ENCODE measurements around the gene CYLD.

Gene CYLD

DNA sequence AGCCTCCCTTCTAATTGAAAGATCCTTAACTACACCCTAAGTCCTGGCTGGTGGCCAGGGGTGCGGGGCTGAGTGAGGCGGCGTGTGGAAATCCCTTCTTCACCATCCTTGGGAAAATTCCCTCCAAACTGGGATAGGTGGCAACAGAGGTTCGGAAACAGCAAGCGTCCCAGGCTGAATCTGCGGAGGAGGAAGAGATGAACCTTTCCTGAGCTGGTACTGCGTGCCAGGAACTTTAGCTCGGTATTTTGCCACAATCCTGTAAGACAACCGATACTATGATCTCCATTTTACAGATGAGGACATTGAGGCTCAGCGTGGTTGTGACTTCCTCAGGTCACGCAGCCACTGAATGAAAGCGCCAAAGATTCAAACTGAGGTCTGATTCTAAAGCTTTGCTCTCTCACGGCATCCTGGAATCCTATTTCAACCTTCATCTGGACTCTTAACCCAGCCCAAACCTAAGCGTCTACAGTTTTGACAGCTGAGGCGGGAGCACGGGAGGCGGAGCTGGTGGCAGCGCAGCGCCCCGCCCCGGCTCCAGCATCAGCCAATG lies 583 bp upstream of the CYLD start:
- no peak for DNase-seq

DNA sequence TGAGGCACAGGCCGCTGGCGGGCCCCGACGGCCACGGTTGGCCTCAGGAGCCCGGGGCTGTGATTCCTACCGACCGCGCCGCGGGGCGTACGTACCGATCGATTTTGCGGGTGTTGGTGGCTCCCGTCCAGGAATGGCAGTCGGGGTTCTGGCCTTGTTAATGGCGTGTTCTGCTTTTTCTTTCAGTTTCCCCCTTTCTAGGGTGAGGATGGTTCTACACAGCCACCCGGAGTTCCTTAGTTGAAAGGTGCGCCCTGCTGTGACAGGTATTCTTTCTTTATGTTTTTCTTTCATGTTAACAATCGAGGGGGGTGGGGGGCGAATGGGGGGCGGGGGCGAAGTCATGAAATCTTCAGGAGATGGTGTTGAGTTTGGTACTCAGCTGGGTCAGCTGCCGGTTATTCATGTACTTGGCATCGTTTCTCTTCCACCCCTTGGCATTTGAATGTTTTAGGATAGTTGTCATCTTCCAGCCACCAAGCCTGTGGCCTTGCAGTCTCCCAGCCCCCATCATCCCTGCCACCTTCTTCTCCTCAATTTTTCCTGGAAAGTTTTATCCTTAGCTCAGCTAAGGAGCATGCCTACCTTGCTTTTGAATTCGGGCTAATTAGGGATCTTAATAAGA lies 802 bp downstream of the CYLD start:
- DNase-seq, result no peak

DNA sequence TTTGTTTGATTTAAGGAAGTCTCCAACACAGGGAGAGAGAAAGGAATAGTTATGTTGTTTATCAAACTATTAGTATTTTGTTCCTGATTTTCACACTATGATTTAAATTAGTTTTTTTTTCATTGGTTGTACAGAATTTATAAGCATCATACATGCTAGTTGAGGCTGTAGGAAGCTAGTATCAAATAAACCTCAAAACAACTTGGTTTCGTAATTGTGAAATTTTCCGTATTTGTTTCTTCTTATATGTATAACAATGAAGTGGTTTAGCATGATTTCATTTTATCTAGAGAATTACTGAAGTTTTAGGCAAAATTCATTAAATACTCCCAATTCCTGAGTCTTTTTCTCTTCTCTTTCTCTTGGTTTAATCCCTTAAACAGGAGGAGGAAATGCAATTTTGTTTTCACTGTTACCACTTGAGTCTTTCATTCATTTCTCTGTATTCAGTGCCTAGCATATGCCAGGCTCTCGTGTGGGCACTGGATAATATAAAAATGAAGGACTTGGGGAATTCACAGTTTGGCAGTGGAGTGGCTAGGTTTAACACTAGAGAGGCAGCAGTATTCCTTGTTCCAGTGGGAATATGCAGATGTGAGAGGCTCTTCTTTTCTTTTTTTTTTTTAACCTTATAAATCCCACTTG lies 1.8 kb downstream of the CYLD start:
- no peak for DNase-seq

DNA sequence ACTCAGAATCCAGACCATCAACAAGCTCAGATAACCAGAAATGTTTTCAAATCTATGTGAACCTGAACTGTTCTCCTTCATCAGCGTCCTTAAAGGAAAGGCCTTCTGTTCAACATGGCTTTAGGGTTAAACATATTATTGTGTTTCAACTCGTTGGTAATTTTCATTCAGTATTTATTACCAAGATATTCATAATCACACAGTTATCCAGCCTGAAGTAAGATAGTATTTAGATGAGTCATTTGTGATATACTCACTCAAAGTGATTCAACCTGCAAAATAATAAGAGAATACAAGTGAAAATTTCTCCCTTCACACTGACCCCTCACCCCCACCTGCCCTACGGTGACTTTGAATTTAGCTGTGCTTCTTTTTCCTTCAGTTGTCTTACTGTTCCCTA lies 3.0 kb downstream of the CYLD start:
- no peak for DNase-seq

- DNase-seq, result no peak
Observed at GRCh38 chr16:50745940-50746339, 4.1 kb downstream of the CYLD start.

- no peak for DNase-seq
Observed at GRCh38 chr16:50747207-50747956, 5.5 kb downstream of the CYLD start.

- no peak for DNase-seq
Observed at GRCh38 chr16:50751528-50751927, 9.6 kb downstream of the CYLD start.

GRCh38 chr16:50752471-50753235 lies 10.8 kb downstream of the CYLD start:
- DNase-seq, result no peak

DNA sequence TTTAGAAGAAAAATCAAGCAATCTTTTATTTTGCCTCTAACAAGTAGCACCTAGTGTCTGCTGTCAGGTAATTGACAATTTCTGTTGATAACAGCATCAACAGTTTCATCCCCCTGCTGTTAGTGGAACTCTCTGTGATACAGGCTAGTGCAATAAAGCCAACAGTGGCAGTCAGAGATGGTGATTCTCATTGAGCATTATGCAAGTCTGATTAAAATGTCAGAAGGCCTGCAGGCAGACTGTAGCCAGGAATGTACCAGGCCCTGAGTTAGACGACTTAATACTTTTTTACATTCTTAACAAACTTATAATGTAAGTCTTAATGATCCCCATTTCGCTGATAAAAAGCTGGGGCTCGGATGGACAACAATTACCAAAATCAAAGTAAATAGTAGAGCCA lies 14.6 kb downstream of the CYLD start:
- no peak for DNase-seq

- DNase-seq, result no peak
Observed at GRCh38 chr16:50761267-50761666, 19.4 kb downstream of the CYLD start.

DNA sequence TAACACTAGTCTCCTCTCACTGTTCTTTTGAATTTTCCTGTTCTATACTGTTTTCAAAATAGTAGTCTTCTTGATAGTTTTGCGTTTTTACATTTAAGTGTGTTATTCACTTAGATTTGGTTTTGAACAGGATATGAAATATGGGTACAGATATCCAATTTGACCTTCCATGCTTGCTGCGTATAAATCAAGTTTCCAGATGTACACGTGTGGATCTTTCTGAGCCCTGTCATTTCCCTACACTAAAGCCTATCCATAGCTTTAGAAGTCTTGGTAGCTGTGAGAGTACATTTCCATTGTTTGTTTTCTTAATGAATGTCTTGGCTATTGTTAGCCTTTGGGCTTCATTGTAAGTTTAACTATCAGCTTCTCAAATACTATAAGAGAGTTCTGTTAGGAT lies 20.4 kb downstream of the CYLD start:
- no peak for DNase-seq

- DNase-seq, result no peak
Observed at GRCh38 chr16:50763211-50763610, 21.3 kb downstream of the CYLD start.

GRCh38 chr16:50765260-50765659 lies 23.4 kb downstream of the CYLD start:
- DNase-seq, result no peak

DNA sequence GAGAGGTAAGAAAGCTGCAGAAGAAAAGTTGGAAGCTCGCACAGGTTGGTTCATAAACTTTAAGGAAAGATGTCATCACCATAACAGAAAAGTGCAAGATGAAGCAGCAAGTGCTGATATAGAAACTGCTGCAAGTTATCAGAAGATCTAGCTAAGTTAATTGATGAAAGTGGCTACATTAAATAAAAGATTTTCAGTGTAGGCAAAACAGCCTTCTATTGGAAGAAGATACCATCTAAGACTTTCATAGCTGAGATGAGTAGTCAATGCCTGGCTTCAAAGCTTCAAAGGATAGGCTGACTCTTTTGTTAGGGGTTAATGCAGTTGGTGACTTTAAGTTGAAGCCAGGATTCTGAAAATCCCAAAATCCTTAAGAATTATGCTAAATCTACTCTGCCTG lies 24.0 kb downstream of the CYLD start:
- no peak for DNase-seq

GRCh38 chr16:50767197-50767596 lies 25.3 kb downstream of the CYLD start:
- DNase-seq, result no peak

- DNase-seq, result no peak
Observed at GRCh38 chr16:50771366-50771765, 29.5 kb downstream of the CYLD start.

GRCh38 chr16:50774405-50774804 lies 32.5 kb downstream of the CYLD start:
- no peak for DNase-seq

DNA sequence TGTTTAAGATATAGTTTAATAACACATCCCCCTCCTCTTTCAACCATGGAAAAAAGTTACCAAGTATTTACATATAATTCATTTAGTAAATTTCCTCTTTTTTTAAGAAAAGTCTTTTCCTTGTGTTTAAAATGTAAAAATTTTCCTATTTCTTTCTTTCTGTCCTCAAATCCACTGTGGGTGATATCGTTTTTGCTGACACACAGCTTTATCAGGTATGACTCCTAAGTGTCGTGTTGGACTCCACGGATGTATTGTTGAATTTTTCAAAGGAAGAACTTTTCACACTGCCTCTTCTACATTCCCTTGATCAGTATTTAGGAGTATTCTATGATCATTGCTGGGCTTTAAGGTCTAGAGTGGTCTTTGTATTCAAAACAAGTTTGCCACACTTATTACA lies 33.1 kb downstream of the CYLD start:
- DNase-seq, result no peak

DNA sequence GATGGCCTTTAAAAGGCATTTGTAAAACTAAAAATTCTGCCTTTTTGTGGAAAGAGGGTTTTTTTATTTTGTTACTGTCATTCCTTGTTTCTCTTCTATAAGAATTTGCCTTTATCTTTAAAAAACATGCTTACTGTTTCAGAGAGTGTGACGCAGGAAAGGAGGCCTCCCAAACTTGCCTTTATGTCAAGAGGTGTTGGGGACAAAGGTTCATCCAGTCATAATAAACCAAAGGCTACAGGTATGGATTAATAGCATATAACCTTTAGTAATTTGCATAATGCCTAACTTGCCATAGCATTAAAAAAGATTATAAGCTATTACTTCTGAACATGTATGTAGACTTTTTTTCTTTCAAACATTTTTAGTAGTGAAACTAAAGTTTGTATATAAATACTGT lies 34.2 kb downstream of the CYLD start:
- DNase-seq, result no peak

DNA sequence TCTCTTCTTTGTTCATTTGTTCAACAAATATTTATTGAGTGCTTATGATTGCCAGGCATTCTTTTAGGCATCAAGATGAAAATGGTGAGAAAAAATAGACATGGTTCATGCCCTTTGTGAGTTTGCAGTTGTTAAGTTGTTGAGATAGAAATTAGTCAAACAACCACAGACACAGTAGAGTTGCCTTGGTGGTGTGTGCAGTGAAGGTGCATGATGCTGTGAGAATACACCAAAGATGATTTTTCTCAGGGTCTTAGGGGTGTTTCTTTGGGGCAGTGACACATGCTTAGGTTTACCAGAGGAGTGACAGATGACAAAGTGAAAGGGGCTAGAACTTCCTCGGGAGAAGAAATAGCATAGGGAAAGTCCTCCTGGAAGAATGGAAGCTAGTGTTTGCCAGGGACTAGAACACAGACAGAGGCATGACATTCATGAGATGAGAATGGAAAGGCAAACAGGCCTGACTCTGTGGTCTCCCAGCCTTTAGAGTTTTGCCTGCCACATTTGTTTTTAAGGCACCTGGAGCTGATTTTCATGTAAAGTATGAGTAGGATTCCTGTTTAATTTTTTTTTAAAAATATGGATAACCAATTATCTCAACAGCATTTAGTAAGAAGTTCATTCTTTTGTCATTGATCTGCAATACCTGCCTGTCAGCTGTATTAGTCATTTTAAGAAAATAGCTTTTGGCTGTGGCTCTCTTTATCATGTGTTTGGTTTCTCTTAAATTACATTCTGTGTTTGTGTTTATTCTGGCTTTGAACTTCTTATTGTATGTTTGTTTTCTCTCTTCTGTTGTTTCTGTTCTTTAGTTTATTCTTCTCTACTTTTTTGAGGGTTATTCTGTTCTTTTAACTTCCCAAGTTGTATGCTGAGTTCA lies 36.6 kb downstream of the CYLD start:
- DNase-seq, result no peak

- no peak for DNase-seq
Observed at GRCh38 chr16:50781043-50781442, 39.2 kb downstream of the CYLD start.

DNA sequence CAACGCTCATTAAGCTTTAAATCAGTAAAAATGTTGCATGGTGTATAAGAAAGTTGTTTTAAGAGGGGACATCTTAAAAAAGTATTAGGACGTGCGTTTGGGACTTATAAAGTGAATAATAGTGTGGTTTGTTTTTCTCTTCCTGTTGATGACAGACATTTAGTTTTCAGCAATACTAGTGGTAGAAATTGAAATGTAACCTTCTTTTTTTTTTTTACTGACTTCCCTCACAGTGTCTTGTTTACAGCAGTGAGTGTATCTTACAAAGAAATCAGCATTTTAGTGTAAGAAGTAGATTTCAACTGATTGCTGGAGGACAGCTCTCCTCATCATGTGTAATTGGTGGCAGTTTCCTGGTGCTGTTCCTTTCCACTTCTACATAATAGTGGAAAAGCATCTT lies 39.6 kb downstream of the CYLD start:
- DNase-seq, result no peak

Data from NCI-H2029 treated with DMSO at 0.1 percent for 48 hours (cell line).